IMR-90 (cell line): Measurements from ENCODE around the gene ZBTB46. TPM values are rescaled to one million over a fixed set of nuclear protein-coding genes. Genes with fewer than 3 reads are reported as not detected.

Experiments used
- ATAC-seq: fragments of 200-7000 bp; cut with Tn5 transposase; 2 replicates; pipeline ENCODE4 v1.9.1; 2020; ENCODE audit warnings: low read depth, mild to moderate bottlenecking, moderate library complexity
- BruUV-seq: library from RNA; stranded (reverse); fragments of 400-500 nt; replicated peaks from 2 replicates; lab custom pipeline; 2021; lab: Mats Ljungman, UMichigan
- CTCF ChIA-PET: fragments of 300-600 bp; formaldehyde crosslinking; extraction: SDS; loops from one replicate; lab custom pipeline; 2021; ENCODE audit warnings: antibody characterized with exemption; lab: Yijun Ruan, JAX
- POLR2A ChIA-PET: fragments of 300-600 bp; sonication (Branson Sonifier 250); formaldehyde crosslinking; loops from one replicate; lab custom pipeline; 2022; ENCODE audit warnings: antibody characterized with exemption; ENCODE audit not compliant: unreplicated experiment; lab: Charles Lee
- DNase-seq: peaks from one replicate; pipeline ENCODE4 v3.0.0; 2013
- H2AFZ ChIP-seq: replicated peaks from 2 replicates; pipeline ENCODE3; 2013; ENCODE audit warnings: low read length, mild to moderate bottlenecking; ENCODE audit not compliant: poor library complexity
- H2AK5ac ChIP-seq: 2 replicates; pipeline ENCODE4 v1.6.1; 2013; ENCODE audit warnings: low read depth, low read length, inconsistent platforms
- H2AK9ac ChIP-seq: replicated peaks from 2 replicates; pipeline ENCODE3; 2013; ENCODE audit warnings: mild to moderate bottlenecking, low read depth, low read length, moderate library complexity; ENCODE audit not compliant: poor library complexity
- H2BK120ac ChIP-seq: 2 replicates; pipeline ENCODE4 v1.6.1; 2013; ENCODE audit warnings: low read depth, low read length, inconsistent platforms
- H2BK15ac ChIP-seq: 3 replicates; pipeline ENCODE4 v1.6.1; 2013; ENCODE audit warnings: low read depth, low read length, inconsistent platforms
- H2BK20ac ChIP-seq: 2 replicates; pipeline ENCODE4 v1.6.1; 2013; ENCODE audit warnings: low read depth, mild to moderate bottlenecking, inconsistent platforms, low read length, moderate library complexity
- H2BK5ac ChIP-seq: 2 replicates; pipeline ENCODE4 v1.6.1; 2013; ENCODE audit warnings: mild to moderate bottlenecking, low read depth, low read length, inconsistent platforms; ENCODE audit not compliant: poor library complexity, severe bottlenecking
- H3K14ac ChIP-seq: replicated peaks from 2 replicates; pipeline ENCODE4 v1.6.1; 2013; ENCODE audit warnings: low read depth, low read length, inconsistent platforms
- H3K18ac ChIP-seq: 2 replicates; pipeline ENCODE4 v1.6.1; 2013; ENCODE audit warnings: low read depth, low read length, control low read depth
- H3K23ac ChIP-seq: 2 replicates; pipeline ENCODE4 v1.6.1; 2013; ENCODE audit warnings: low read depth, low read length, inconsistent platforms
- H3K27ac ChIP-seq: 2 replicates; pipeline ENCODE4 v1.5.1; 2013; ENCODE audit warnings: mild to moderate bottlenecking, control low read depth, low read length; ENCODE audit not compliant: insufficient read depth
- H3K27me3 ChIP-seq: 2 replicates; pipeline ENCODE4 v1.6.1; 2013; ENCODE audit warnings: low read length; ENCODE audit not compliant: control insufficient read depth, insufficient read depth
- H3K36me3 ChIP-seq: 2 replicates; pipeline ENCODE4 v1.6.1; 2013; ENCODE audit warnings: low read length, mixed read lengths; ENCODE audit not compliant: control insufficient read depth, insufficient read depth
- H3K4ac ChIP-seq: 2 replicates; pipeline ENCODE4 v1.6.1; 2013; ENCODE audit warnings: low read depth, low read length, inconsistent platforms
- H3K4me1 ChIP-seq: 2 replicates; pipeline ENCODE4 v1.6.1; 2013; ENCODE audit warnings: low read length, mixed read lengths; ENCODE audit not compliant: control insufficient read depth, insufficient read depth
- H3K4me2 ChIP-seq: 2 replicates; pipeline ENCODE4 v1.6.1; 2013; ENCODE audit warnings: low read depth, mild to moderate bottlenecking, control low read depth, low read length, moderate library complexity
- H3K4me3 ChIP-seq: 2 replicates; pipeline ENCODE4 v1.5.1; 2013; ENCODE audit warnings: low read depth, mild to moderate bottlenecking, control low read depth, low read length, moderate library complexity; ENCODE audit not compliant: insufficient read depth
- H3K56ac ChIP-seq: 2 replicates; pipeline ENCODE4 v1.6.1; 2013; ENCODE audit warnings: low read length, inconsistent platforms; ENCODE audit not compliant: insufficient read depth; ENCODE audit errors: extremely low read depth
- H3K79me1 ChIP-seq, 2 experiments: 2 replicates each; pipeline ENCODE4 v1.6.1; 2013; ENCODE audit warnings: low read length in 2 of 2, inconsistent platforms in 1 of 2, low read depth in 1 of 2
- H3K9ac ChIP-seq: 2 replicates; pipeline ENCODE4 v1.6.1; 2013; ENCODE audit warnings: low read depth, low read length, control low read depth
- H3K9me1 ChIP-seq: 2 replicates; pipeline ENCODE4 v1.6.1; 2013; ENCODE audit warnings: low read length, inconsistent platforms; ENCODE audit not compliant: insufficient read depth
- H3K9me3 ChIP-seq: 2 replicates; pipeline ENCODE4 v1.6.1; 2013; ENCODE audit warnings: low read length; ENCODE audit not compliant: control insufficient read depth, insufficient read depth
- H4K20me1 ChIP-seq: 2 replicates; pipeline ENCODE4 v1.6.1; 2013; ENCODE audit warnings: low read length, inconsistent platforms; ENCODE audit not compliant: insufficient read depth
- H4K5ac ChIP-seq: 2 replicates; pipeline ENCODE4 v1.6.1; 2013; ENCODE audit warnings: mild to moderate bottlenecking, low read depth, low read length, control low read depth
- H4K8ac ChIP-seq, 2 experiments: 2 replicates each; pipeline ENCODE4 v1.6.1; 2013; ENCODE audit warnings: low read depth in 2 of 2, low read length in 2 of 2, control low read depth in 1 of 2, inconsistent platforms in 1 of 2
- H4K91ac ChIP-seq: 2 replicates; pipeline ENCODE4 v1.6.1; 2013; ENCODE audit warnings: low read depth, low read length, inconsistent platforms; ENCODE audit not compliant: insufficient read depth
- BHLHE40 ChIP-seq: fragments of 150-350 bp; IDR thresholded peaks from 2 replicates; pipeline ENCODE4 v1.6.1; 2016; ENCODE audit warnings: mild to moderate bottlenecking, low read depth, low read length
- CEBPB ChIP-seq: IDR thresholded peaks from 2 replicates; pipeline ENCODE4 v1.6.1; 2012; ENCODE audit warnings: low read depth, low read length, improper control_type of control experiment
- CHD1 ChIP-seq: IDR thresholded peaks from 2 replicates; pipeline ENCODE4 v1.6.1; 2012; ENCODE audit warnings: low read depth, low read length, improper control_type of control experiment
- CTCF ChIP-seq: conservative IDR thresholded peaks from 2 replicates; pipeline ENCODE4 v1.5.1; 2012; ENCODE audit warnings: mild to moderate bottlenecking, low read depth, low read length, improper control_type of control experiment
- ELK1 ChIP-seq: fragments of 150-350 bp; IDR thresholded peaks from 2 replicates; pipeline ENCODE4 v1.6.1; 2016; ENCODE audit warnings: low read depth, mild to moderate bottlenecking, low read length, moderate library complexity, borderline replicate concordance
- FOS ChIP-seq: fragments of 150-350 bp; IDR thresholded peaks from 2 replicates; pipeline ENCODE4 v1.6.1; 2016; ENCODE audit warnings: low read depth, low read length
- MAFK ChIP-seq: IDR thresholded peaks from 2 replicates; pipeline ENCODE4 v1.6.1; 2012; ENCODE audit warnings: low read depth, low read length, improper control_type of control experiment
- MAZ ChIP-seq: IDR thresholded peaks from 2 replicates; pipeline ENCODE4 v1.6.1; 2012; ENCODE audit warnings: low read depth, mild to moderate bottlenecking, low read length, improper control_type of control experiment, moderate library complexity, borderline replicate concordance
- MXI1 ChIP-seq: IDR thresholded peaks from 2 replicates; pipeline ENCODE4 v1.6.1; 2012; ENCODE audit warnings: low read depth, mild to moderate bottlenecking, low read length, moderate library complexity, borderline replicate concordance
- NFE2L2 ChIP-seq: fragments of 150-350 bp; IDR thresholded peaks from 2 replicates; pipeline ENCODE4 v1.6.1; 2016; ENCODE audit warnings: low read depth, mild to moderate bottlenecking, low read length
- POLR2A ChIP-seq: IDR thresholded peaks from 2 replicates; pipeline ENCODE4 v1.6.1; 2012; ENCODE audit warnings: mild to moderate bottlenecking, low read depth, low read length
- RAD21 ChIP-seq: IDR thresholded peaks from 2 replicates; pipeline ENCODE4 v1.6.1; 2012; ENCODE audit warnings: low read length, improper control_type of control experiment
- RCOR1 ChIP-seq: IDR thresholded peaks from 2 replicates; pipeline ENCODE4 v1.6.1; 2012; ENCODE audit warnings: mild to moderate bottlenecking, low read length, improper control_type of control experiment; ENCODE audit not compliant: insufficient replicate concordance
- SMC3 ChIP-seq: fragments of 150-350 bp; IDR thresholded peaks from 2 replicates; pipeline ENCODE4 v1.6.1; 2016; ENCODE audit warnings: low read depth, mild to moderate bottlenecking, antibody characterized with exemption, low read length, moderate library complexity
- USF2 ChIP-seq: fragments of 150-350 bp; IDR thresholded peaks from 2 replicates; pipeline ENCODE4 v1.6.1; 2017; ENCODE audit warnings: mild to moderate bottlenecking, antibody characterized with exemption, low read length, low read depth
- WGBS, 2 experiments: methylation state at CpG; one replicate each; pipeline versions ENCODE4 v1.1.5 to v1.1.7; 2013; ENCODE audit warnings: missing lambda C conversion rate in 2 of 2; ENCODE audit not compliant: insufficient read length in 1 of 2; ENCODE audit errors: extremely low coverage in 2 of 2; 5-methylcytosine and 5-hydroxymethylcytosine counted together
- dilution Hi-C: fragments of 300-500 bp; cut with HindIII; formaldehyde crosslinking; loops from one replicate; pipeline ENCODE4 v1.14.3; 2018; ENCODE audit warnings: low sequenced_read_pairs; ENCODE audit not compliant: unreplicated experiment
- in situ Hi-C: fragments of 300-500 bp; cut with MboI; formaldehyde crosslinking; loops from 3 replicates; pipeline ENCODE4 v1.14.3; 2019; ENCODE audit warnings: low sequenced_read_pairs, inconsistent platforms, mixed read lengths
- intact Hi-C: fragments of 100-400 bp; cut with micrococcal nuclease; formaldehyde crosslinking; loops from 2 replicates; pipeline ENCODE4 v1.10.0; 2022
- polyA plus RNA-seq, 3 experiments: library from polyadenylated mRNA; depleted of rRNA; stranded (reverse); fragments of >200 nt; gene quantifications; 2 replicates each; pipeline ENCODE4 v1.2.3, GENCODE V29; 2012; ENCODE audit warnings: low replicate concordance in 1 of 3
- total RNA-seq: library from RNA; depleted of rRNA; stranded (reverse); fragments of >200 nt; gene quantifications from 2 replicates; pipeline ENCODE4 v1.2.3, GENCODE V29; 2012

Gene ZBTB46
- total and polyA plus RNA-seq, 2 of the 4 experiments (the other 2 are of a cell fraction), result 4.2 to 14.9 TPM

DNA sequence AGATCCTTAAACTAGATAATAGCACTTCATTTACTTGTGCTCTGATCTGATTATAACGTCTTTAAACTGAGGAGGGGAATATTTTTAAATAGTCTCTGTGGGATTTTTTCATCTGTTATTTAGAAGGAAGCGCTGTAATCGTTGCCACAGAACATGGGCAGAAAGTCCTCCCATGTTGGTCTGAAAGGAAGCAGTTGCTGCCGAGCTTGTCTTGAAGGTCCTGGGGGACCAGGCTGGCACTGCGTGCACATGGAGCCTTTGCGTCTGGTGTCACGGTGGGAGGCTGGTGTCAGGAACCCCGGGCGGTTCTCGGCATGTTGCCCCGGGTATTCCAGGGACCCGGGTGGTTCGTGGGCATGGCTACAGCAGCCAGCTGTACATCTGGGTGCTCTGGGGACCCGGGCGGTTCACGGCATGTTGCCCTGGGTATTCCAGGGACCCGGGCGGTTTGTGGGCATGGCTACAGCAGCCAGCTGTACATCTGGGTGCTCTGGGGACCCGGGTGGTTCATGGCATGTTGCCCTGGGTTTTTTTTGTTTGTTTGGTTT lies 45.5 kb upstream of the ZBTB46 start:
- Histone ChIP-seq H3K9me3 (no peaks in the 10 kb centered on the region), H3K9ac (no peak overlapping the region), H3K27ac (no peak overlapping the region), H3K14ac (no peak overlapping the region), H2BK120ac (no peak overlapping the region), H2BK5ac (no peak overlapping the region), H3K56ac (no peak overlapping the region), H2AK5ac (no peak overlapping the region), H3K27me3 (no peaks in the 10 kb centered on the region), H3K4me3 (no peak overlapping the region), H4K20me1 (peaks cover 51% of the 10 kb centered on the region), H3K23ac (no peak overlapping the region), H4K8ac (no peak overlapping the region), H3K4me1 (peaks cover 2% of the 10 kb centered on the region; the same call in 1 of the 2 replicates), H2AK9ac (no peak overlapping the region), H3K4ac (no peak overlapping the region), H3K36me3 (peaks cover 58% of the 10 kb centered on the region), H2BK15ac (no peak overlapping the region), H4K91ac (no peak overlapping the region), H4K5ac (no peak overlapping the region), H3K4me2 (no peak overlapping the region), H2BK20ac (no peak overlapping the region), H3K18ac (no peak overlapping the region), H3K9me1 (peaks cover 8% of the 10 kb centered on the region; the same call in 1 of the 2 replicates), H3K79me1 (peaks cover 9 to 69% of the 10 kb centered on the region in 2 experiments), H2AFZ (no peak overlapping the region)
- DNase-seq (no peak), ATAC-seq (no peak)
- BruUV-seq, result no TSS peak
- intact Hi-C loops (no loop called here), dilution Hi-C loops (no loop called here), in situ Hi-C loops (no loop called here)
- ChIA-PET POLR2A (no interaction called here), CTCF (no interaction called here)
- TF ChIP-seq POLR2A (no peak), MAFK (no peak), NFE2L2 (no peak), BHLHE40 (no peak), ELK1 (no peak), SMC3 (no peak), FOS (no peak), MXI1 (no peak), RAD21 (no peak), CEBPB (no peak), CHD1 (no peak), USF2 (no peak), CTCF (no peak), RCOR1 (no peak), MAZ (no peak)
- 98% methylated on average over 7 of the region's 19 CpGs; no CpG with 5 or more reads in 1 of the 2 experiments for WGBS, 2 experiments
